Esophagus squamous epithelium (tissue), 5 donors: ENCODE results near the gene ADA. TPM values are rescaled to one million over a fixed set of nuclear protein-coding genes. Genes with fewer than 3 reads are reported as not detected.
"Not testable (repeated sequence)": the region's sequence is repeated elsewhere in the genome, so short reads cannot be mapped to it uniquely, and the experiment has no call there.

Experiments used
- DNase-seq: peaks from one replicate; lab custom pipeline; 2025; lab: John Stamatoyannopoulos, UW
- H3K27ac ChIP-seq, 4 donors: fragments of 200-600 bp; sonication (generic); one replicate each; pipeline ENCODE4 v1.5.1; 2016 to 2019; ENCODE audit warnings: mild to moderate bottlenecking in 1 of 4
- H3K27me3 ChIP-seq, 4 donors: fragments of 200-600 bp; sonication (generic); 1 replicate in 3 of 4; 2 replicates in 1 of 4; pipeline versions ENCODE4 v1.5.1 to v1.6.0; 2017 to 2021; ENCODE audit warnings: antibody characterized with exemption in 1 of 4
- H3K36me3 ChIP-seq, 3 donors: fragments of 200-600 bp; sonication (generic); one replicate each; pipeline ENCODE4 v1.5.1; 2016 to 2019
- H3K4me1 ChIP-seq, 3 donors: fragments of 200-600 bp; sonication (generic); one replicate each; pipeline ENCODE4 v1.5.1; 2017 to 2019
- H3K4me3 ChIP-seq, 4 donors: fragments of 200-600 bp; sonication (generic); 1 replicate in 3 of 4; 2 replicates in 1 of 4; pipeline ENCODE4 v1.5.1; 2016 to 2019; ENCODE audit warnings: mild to moderate bottlenecking in 2 of 4, moderate library complexity in 1 of 4
- H3K9me3 ChIP-seq, 3 donors: fragments of 200-600 bp; sonication (generic); one replicate each; pipeline ENCODE4 v1.5.1; 2016 to 2019
- POLR2A ChIP-seq, 4 donors: fragments of 450-650 bp; IDR thresholded peaks; one replicate each; pipeline ENCODE4 v1.6.1; 2017; ENCODE audit warnings: antibody characterized with exemption in 4 of 4, mild to moderate bottlenecking in 4 of 4, moderate library complexity in 3 of 4
- WGBS, 2 donors: methylation state at CpG; one replicate each; pipeline ENCODE4 v1.1.5; 2018; 5-methylcytosine and 5-hydroxymethylcytosine counted together
- intact Hi-C: fragments of 100-400 bp; cut with DNase I; formaldehyde crosslinking; loops from one replicate; pipeline ENCODE4 v1.15.0; 2022
- total RNA-seq, 4 donors: library from RNA; depleted of rRNA; stranded (reverse); fragments of >200 nt; gene quantifications; one replicate each; pipeline ENCODE4 v1.1.0, GENCODE V29; 2016
- TF ChIP-seq, protein P1 (sequence below), 6 experiments: fragments of 450-650 bp in 4 of 6; fragments of 200-600 bp in 2 of 6; sonication (generic) in 2 of 6; IDR thresholded peaks; one replicate each; pipeline ENCODE4 v1.5.1; 2016 to 2019; ENCODE audit warnings: antibody characterized with exemption in 6 of 6, mild to moderate bottlenecking in 4 of 6, moderate library complexity in 4 of 6
- donor health status: DM: yes; HTN: yes; CAD: no.

ADA gene
- 10 to 100 TPM in 2 of 4 donors, 1 to 10 TPM in 2; 3.8 to 31.7 (median 15.7) TPM for total RNA-seq

DNA sequence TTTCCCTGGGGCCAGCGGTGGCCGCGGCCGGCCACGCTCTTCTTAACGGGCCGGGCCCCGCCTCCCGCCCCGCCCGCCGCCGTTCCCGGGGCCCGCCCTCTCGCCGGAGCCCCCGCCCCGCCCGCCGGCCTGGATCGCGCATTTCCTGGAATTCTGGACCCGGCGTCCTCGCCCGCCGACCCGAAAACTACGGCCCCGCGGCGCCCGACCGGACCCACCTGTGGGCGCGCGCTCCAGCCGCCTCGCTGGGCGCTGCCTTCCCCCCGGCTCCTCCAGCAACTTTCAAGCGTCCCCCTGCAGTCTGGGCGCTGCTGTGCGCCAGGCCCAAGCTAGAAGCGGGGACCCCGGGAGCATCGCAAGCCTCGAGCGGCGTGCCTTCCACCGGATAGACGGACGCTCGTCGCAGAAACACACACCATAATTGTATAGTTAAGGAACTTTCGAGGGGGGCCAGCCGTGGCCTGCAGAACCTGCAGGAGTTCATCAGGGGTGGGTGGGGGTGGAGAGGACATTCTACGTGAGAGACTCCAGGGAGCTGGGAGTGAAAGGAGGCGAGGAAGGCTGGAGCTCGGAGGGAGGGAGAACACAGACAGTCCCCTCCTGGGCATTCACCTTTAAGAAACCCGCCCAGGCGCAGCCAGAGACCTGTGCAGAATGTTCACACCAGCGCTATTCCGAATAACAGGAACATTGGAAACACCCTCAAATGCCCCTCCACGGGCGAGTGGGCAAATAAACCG is at the start of gene ADA:
ADA (minus strand) TSS at position 16 of the 740 bp plus-strand sequence. CDS start 92 bp downstream, outside the sequence.
- Histone ChIP-seq H3K36me3 (no peaks in the 10 kb centered on the region), H3K27ac (peak within 1 kb of the TSS; percentile 78 to 88 (median 86)), H3K27me3 (no peaks in the 10 kb centered on the region), H3K9me3 (no peaks in the 10 kb centered on the region), H3K4me3 (peak within 1 kb of the TSS; percentile 56 to 82 (median 75)), H3K4me1 (peaks cover 13 to 51% (median 35%) of the 10 kb centered on the region in 3 donors)
- no peak for DNase-seq
- no peak for TF ChIP-seq POLR2A (IDR thresholded peaks at IDR 0.05)
- TF ChIP-seq, protein P1, sequence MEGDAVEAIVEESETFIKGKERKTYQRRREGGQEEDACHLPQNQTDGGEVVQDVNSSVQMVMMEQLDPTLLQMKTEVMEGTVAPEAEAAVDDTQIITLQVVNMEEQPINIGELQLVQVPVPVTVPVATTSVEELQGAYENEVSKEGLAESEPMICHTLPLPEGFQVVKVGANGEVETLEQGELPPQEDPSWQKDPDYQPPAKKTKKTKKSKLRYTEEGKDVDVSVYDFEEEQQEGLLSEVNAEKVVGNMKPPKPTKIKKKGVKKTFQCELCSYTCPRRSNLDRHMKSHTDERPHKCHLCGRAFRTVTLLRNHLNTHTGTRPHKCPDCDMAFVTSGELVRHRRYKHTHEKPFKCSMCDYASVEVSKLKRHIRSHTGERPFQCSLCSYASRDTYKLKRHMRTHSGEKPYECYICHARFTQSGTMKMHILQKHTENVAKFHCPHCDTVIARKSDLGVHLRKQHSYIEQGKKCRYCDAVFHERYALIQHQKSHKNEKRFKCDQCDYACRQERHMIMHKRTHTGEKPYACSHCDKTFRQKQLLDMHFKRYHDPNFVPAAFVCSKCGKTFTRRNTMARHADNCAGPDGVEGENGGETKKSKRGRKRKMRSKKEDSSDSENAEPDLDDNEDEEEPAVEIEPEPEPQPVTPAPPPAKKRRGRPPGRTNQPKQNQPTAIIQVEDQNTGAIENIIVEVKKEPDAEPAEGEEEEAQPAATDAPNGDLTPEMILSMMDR (IDR thresholded peaks at IDR 0.05) = peak in 1 of 6 experiments; percentile 16
- intact Hi-C loops = no loop called here
- 0% methylated on average over 4 to 12 of the region's 68 CpGs for WGBS, 2 donors

DNA sequence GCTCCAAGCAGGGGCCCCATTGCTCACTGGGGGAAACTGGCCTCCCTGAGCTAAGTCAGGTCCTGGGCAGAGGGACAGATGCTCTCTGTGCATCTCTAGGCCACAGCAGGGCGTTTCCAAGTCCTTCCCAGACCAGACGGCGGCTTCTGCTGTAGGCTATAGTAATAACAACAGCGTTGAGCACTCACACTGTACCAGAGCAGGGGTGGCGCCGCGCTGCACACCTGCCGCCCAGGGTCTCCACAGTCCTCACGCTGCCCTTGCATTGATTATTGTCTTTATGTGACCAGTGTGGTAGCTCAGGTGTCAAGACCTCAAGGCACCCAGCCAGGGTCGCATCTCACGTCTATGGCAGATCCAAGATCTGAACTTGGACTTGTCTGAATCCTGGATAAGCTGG is 48.8 kb upstream of the ADA start:
- H3K4me3 ChIP-seq = no peak overlapping the region
- peak overlapping the region in 3 of 4 donors; percentile 5 to 87 (median 86) for H3K27ac ChIP-seq
- peaks cover 6 to 55% (median 39%) of the 10 kb centered on the region in 3 donors for H3K4me1 ChIP-seq
- intact Hi-C loops = no loop called here
- WGBS, 2 donors = 83 to 95% methylated on average over 9 of the region's 11 CpGs
- no peaks in the 10 kb centered on the region for H3K36me3 ChIP-seq
- H3K27me3 ChIP-seq = no peaks in the 10 kb centered on the region
- no peak for DNase-seq
- no peak for TF ChIP-seq POLR2A (IDR thresholded peaks at IDR 0.05)
- TF ChIP-seq, protein P1 (IDR thresholded peaks at IDR 0.05) = no peak
- no peaks in the 10 kb centered on the region for H3K9me3 ChIP-seq

DNA sequence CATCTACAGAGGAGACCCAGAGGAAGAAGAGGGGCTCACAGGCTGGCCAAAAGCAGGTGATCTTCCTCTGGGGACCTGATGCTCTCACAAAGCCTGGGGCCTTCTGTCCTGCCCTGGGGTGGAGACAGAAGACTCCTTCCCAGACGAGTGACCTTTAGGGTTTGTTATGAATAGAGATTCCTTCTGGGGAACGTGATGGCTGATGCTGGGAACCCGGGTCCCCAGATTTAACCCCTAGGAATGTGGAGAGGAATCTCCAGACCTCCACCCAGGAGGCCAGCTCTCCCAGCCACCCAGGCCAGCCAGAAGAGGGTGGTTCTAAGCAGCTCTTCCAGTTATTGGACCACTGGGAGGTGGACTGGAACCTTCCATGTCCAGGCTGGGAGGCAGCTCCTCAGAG is 46.9 kb upstream of the ADA start:
- peak overlapping the region in 3 of 4 donors; percentile 32 to 50 (median 33) for H3K27ac ChIP-seq

DNA sequence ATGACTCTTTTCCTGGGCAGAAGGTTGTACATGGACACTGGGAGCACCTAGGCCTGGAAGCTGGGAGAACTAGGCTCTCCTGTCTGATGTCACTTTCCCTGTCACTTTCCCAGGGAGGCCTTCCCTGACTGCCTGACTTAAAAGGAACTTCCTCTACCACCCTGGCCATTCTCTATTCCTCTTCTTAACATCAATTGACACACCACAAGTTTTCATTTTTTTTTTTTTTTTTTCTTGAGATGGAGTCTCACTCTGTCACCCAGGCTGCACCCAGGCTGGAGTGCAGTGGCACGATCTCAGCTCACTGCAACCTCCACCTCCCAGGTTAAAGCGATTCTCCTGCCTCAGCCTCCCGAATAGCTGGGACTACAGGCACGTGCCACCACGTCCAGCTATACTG is 45.5 kb upstream of the ADA start:
- H3K4me3 ChIP-seq, H3K27me3 ChIP-seq, H3K9me3 ChIP-seq, intact Hi-C loops, DNase-seq, H3K36me3 ChIP-seq: not testable (repeated sequence)
- H3K27ac ChIP-seq = peak overlapping the region; percentile 42 to 91 (median 82)
- 86 to 89% methylated on average over 5 of the region's 5 CpGs for WGBS, 2 donors
- H3K4me1 ChIP-seq = peaks cover 0 to 59% (median 33%) of the 10 kb centered on the region in 3 donors

More for the DNA sequence above, 46.9 kb upstream of the ADA start:
- 54% methylated on average over 3 of the region's 3 CpGs; no CpG with 5 or more reads in 1 of the 2 donors for WGBS, 2 donors
- no peaks in the 10 kb centered on the region for H3K27me3 ChIP-seq
- DNase-seq = no peak
- H3K9me3 ChIP-seq = no peaks in the 10 kb centered on the region
- intact Hi-C loops = no loop called here
- TF ChIP-seq POLR2A (IDR thresholded peaks at IDR 0.05) = no peak
- TF ChIP-seq, protein P1 (IDR thresholded peaks at IDR 0.05) = no peak
- peaks cover 6 to 62% (median 36%) of the 10 kb centered on the region in 3 donors for H3K4me1 ChIP-seq
- no peak overlapping the region for H3K4me3 ChIP-seq
- H3K36me3 ChIP-seq = no peaks in the 10 kb centered on the region

DNA sequence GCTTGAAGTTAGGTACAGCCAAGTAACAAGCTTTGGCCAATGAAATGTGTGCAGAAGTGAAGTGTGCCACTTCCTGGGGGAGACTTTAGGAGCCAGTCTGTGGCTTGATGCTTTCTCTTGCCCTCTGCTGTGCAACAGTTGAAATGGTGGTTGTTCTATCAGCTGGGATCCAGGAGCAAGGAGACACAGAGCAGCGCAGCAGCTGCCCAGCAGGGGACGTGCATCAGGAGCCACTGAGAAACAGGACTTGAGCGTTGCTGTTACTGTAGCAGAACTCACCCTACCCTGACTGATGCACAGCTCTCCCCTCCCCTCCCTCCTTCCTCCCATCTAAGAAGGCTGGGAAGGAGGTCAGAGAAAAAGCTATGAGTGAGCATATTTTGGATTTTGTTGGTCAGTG is 44.8 kb upstream of the ADA start:
- Histone ChIP-seq H3K27me3 (no peaks in the 10 kb centered on the region), H3K36me3 (no peaks in the 10 kb centered on the region), H3K4me3 (no peak overlapping the region), H3K27ac (peak overlapping the region; percentile 42 to 91 (median 82)), H3K9me3 (no peaks in the 10 kb centered on the region), H3K4me1 (peaks cover 0 to 58% (median 31%) of the 10 kb centered on the region in 3 donors)
- no peak for DNase-seq
- WGBS, 2 donors = 74% methylated on average over 2 of the region's 3 CpGs; no CpG with 5 or more reads in 1 of the 2 donors
- intact Hi-C loops = no loop called here
- TF ChIP-seq POLR2A (IDR thresholded peaks at IDR 0.05) = no peak
- TF ChIP-seq, protein P1 (IDR thresholded peaks at IDR 0.05) = no peak
